Esophagus (tissue), 2 donors: ENCODE measurements around the gene VMO1. TPM values are rescaled to one million over a fixed set of nuclear protein-coding genes. Genes with fewer than 3 reads are reported as not detected.

Experiments used
- H3K27ac ChIP-seq, 2 donors: one replicate each; pipeline ENCODE4 v1.5.1; 2013; ENCODE audit warnings: low read depth in 2 of 2, mild to moderate bottlenecking in 2 of 2, inconsistent platforms in 1 of 2, low read length in 1 of 2, moderate library complexity in 1 of 2
- H3K27me3 ChIP-seq, 2 donors: one replicate each; pipeline ENCODE4 v1.6.1; 2013; ENCODE audit warnings: low read length in 2 of 2, control low read depth in 1 of 2, mild to moderate bottlenecking in 1 of 2; ENCODE audit not compliant: insufficient read depth in 2 of 2, control insufficient read depth in 1 of 2
- H3K36me3 ChIP-seq, 2 donors: one replicate each; pipeline ENCODE4 v1.6.1; 2013; ENCODE audit warnings: low read length in 1 of 2; ENCODE audit not compliant: control insufficient read depth in 2 of 2, insufficient read depth in 2 of 2
- H3K4me1 ChIP-seq, 2 donors: one replicate each; pipeline ENCODE4 v1.6.1; 2013; ENCODE audit warnings: low read length in 1 of 2; ENCODE audit not compliant: control insufficient read depth in 2 of 2, insufficient read depth in 2 of 2
- H3K4me3 ChIP-seq, 2 donors: one replicate each; pipeline ENCODE4 v1.5.1; 2013; ENCODE audit warnings: low read length in 2 of 2, mild to moderate bottlenecking in 2 of 2, low read depth in 1 of 2, moderate library complexity in 1 of 2
- H3K9me3 ChIP-seq, 2 donors: one replicate each; pipeline ENCODE4 v1.6.1; 2013; ENCODE audit warnings: mild to moderate bottlenecking in 2 of 2, low read depth in 1 of 2, low read length in 1 of 2, moderate library complexity in 1 of 2; ENCODE audit not compliant: control insufficient read depth in 2 of 2, insufficient read depth in 1 of 2
- WGBS, 2 donors: extraction: QIAGEN DNeasy Blood & Tissue Kit; methylation state at CpG; one replicate each; pipeline ENCODE4 v1.1.7; 2013; 5-methylcytosine and 5-hydroxymethylcytosine counted together
- polyA plus RNA-seq, 2 donors: library from polyadenylated mRNA; stranded (reverse); fragments of 200-250 nt; gene quantifications; one replicate each; pipeline ENCODE4 v1.2.3, GENCODE V29; 2013
- donor health status: healthy with polysubstance abuse.
- donor health status: Bipolar disorder and iron deficiency.

VMO1 gene
- polyA plus RNA-seq, 2 donors = 1.3 to 1.5 TPM

DNA sequence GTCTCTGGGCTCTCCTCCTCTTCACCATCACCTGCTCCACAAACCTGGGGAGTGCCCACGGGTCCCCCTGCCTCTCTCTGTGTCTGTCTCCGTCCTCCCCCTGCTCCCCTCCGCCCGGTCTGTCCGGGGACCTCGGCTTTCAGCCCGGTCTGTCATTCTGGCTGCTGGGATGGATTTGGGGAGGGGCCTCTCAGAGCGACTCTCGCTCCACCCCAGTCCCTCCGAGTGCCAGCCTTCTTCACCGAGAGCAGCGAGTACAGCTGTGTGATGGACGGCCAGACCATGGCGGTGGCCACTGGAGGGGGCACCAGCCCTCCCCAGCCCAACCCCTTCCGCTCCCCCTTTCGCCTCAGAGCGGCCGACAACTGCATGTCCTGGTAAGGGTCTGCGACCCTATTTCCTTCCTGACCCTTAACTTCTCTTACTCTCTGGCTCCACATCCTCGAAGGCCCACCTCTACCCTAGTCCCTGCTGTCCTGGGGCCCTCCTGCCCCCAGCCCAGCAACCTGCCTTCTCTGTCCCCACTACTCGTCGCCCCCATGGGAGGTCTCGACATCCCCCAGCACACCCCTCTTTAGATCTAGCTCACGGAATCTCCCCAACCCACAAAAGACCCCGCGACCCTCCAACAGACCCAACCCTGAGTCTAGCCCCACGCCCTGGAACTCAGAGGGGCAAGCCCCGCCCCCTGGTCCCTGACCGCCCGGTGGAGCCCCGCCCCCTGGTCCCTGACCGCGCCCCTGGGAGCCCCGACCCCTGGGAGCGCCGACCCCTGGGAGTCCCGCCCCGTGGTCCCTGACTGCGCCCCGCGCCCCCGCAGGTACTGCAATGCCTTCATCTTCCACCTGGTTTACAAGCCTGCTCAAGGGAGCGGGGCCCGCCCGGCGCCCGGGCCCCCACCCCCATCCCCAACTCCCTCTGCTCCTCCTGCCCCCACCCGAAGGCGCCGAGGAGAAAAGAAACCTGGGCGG lies 40.9 kb downstream of the VMO1 start:
- H3K27me3 ChIP-seq = no peaks in the 10 kb centered on the region
- H3K9me3 ChIP-seq = no peaks in the 10 kb centered on the region
- H3K4me1 ChIP-seq = peaks cover 0 to 8% of the 10 kb centered on the region in 2 donors
- H3K4me3 ChIP-seq = no peak overlapping the region
- H3K27ac ChIP-seq = no peak overlapping the region
- 19 to 20% methylated on average over 49 to 51 of the region's 51 CpGs for WGBS, 2 donors
- H3K36me3 ChIP-seq = no peaks in the 10 kb centered on the region

DNA sequence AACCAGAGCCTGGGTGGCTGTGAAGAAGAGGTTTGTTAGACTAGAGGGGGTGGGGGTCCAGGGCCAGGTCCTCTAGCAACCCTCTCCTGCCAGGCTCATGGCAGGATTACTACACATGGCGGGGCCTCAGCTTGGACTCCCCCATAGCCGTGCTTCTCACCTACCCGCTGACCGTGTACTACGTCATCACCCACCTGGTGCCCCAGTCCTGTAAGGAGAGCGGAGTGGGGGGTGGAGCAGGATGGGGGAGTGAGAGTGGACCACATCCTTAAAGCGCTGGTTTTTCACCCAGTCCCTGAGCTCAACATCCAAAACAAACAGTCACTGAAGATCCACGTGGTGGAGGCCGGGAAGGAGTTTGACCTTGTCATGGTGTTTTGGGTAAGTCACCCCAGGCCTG lies 42.3 kb downstream of the VMO1 start:
- H3K4me3 ChIP-seq = no peak overlapping the region
- H3K9me3 ChIP-seq = no peaks in the 10 kb centered on the region
- H3K27me3 ChIP-seq = no peaks in the 10 kb centered on the region
- H3K27ac ChIP-seq = no peak overlapping the region
- 88 to 92% methylated on average over 9 of the region's 9 CpGs for WGBS, 2 donors
- H3K4me1 ChIP-seq = peaks cover 3 to 8% of the 10 kb centered on the region in 2 donors
- no peaks in the 10 kb centered on the region for H3K36me3 ChIP-seq

DNA sequence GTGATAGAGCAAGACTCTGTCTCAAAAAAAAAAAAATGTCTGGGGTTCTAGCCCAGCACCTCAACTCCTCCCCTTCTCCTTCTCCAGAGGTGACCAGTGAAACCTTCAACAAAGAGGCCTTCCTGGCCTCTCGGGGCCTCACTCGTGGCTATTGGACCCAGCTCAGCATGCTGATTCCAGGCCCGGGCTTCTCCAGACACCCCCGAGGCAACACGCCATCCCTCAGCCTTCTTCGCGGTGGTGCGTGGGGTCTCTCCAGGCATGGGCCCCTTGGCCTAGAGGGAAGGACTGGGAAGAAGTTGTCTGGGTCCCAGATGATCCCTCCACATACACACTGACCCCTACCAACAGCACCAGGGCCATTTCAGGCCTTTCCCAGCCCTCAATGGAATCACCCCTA lies 42.9 kb downstream of the VMO1 start:
- WGBS, 2 donors = 86 to 95% methylated on average over 8 of the region's 8 CpGs
- no peaks in the 10 kb centered on the region for H3K36me3 ChIP-seq
- no peaks in the 10 kb centered on the region for H3K9me3 ChIP-seq
- H3K4me3 ChIP-seq = no peak overlapping the region
- no peaks in the 10 kb centered on the region for H3K27me3 ChIP-seq
- H3K4me1 ChIP-seq = peaks cover 5 to 10% of the 10 kb centered on the region in 2 donors
- no peak overlapping the region for H3K27ac ChIP-seq

DNA sequence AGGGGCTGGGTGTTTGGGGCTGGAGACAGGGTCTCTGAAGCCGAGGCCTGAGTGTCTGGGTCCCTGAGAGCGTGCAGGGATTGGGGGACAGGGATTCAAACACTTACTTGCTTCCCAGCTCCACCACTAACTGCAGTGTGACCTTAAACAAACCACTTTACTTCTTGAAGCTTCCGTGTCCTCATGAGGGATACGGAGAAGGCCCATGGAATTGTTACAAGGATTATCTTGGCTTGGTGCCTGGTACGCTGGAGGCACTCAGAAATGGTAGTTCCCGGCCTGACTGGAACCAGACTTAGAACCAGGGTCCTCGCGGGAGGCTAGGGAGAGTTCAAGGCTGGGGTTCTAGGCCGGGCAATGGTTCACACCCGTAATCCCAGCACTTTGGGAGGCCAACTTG lies 43.5 kb downstream of the VMO1 start:
- Histone ChIP-seq H3K27me3 (no peaks in the 10 kb centered on the region), H3K36me3 (no peaks in the 10 kb centered on the region), H3K4me3 (no peak overlapping the region), H3K9me3 (no peaks in the 10 kb centered on the region), H3K4me1 (peaks cover 5 to 10% of the 10 kb centered on the region in 2 donors), H3K27ac (no peak overlapping the region)
- WGBS, 2 donors = 80 to 83% methylated on average over 10 of the region's 10 CpGs

DNA sequence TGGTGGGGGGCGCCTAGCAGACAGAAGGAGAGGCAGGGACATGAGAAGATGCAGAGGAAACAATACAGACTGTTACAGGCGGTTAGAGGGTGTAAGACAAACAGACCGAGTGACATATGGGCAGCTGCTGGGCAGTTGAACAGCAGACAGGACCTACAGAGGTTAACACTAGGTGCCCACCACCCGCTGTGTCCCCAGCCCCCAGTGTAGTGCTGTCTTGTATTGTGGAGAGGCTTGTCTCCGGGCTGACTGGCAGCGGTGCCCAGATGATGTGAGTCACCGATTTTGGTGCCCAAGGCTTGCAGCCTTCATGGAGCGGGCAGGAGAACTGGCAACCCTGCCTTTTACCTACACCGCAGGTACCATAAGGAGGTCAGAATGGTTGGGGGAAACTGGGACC lies 44.0 kb downstream of the VMO1 start:
- H3K27ac ChIP-seq = no peak overlapping the region
- H3K4me3 ChIP-seq = no peak overlapping the region
- H3K9me3 ChIP-seq = no peaks in the 10 kb centered on the region
- no peaks in the 10 kb centered on the region for H3K36me3 ChIP-seq
- 68 to 76% methylated on average over 9 of the region's 9 CpGs for WGBS, 2 donors
- H3K27me3 ChIP-seq = no peaks in the 10 kb centered on the region
- H3K4me1 ChIP-seq = peaks cover 5 to 10% of the 10 kb centered on the region in 2 donors

DNA sequence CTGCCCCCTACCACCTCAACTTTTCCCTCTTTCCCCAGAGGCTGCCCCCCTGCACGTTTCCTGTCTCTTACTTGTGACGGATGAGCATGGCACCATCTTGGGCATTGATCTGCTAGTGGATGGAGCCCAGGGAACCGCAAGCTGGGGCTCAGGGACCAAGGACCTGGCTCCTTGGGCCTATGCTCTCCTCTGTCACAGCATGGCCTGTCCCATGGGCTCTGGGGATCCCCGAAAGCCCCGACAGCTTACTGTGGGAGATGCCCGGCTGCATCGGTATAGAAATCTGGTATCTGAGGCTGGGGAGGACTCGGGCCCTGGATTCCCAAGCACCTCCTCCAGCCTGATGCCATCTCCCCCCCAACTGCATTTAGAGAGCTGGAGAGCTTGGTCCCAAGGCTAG lies 44.6 kb downstream of the VMO1 start:
- Histone ChIP-seq H3K27ac (no peak overlapping the region), H3K9me3 (no peaks in the 10 kb centered on the region), H3K36me3 (no peaks in the 10 kb centered on the region), H3K4me3 (no peak overlapping the region), H3K27me3 (no peaks in the 10 kb centered on the region), H3K4me1 (peaks cover 5 to 10% of the 10 kb centered on the region in 2 donors)
- 94 to 95% methylated on average over 8 of the region's 8 CpGs for WGBS, 2 donors

DNA sequence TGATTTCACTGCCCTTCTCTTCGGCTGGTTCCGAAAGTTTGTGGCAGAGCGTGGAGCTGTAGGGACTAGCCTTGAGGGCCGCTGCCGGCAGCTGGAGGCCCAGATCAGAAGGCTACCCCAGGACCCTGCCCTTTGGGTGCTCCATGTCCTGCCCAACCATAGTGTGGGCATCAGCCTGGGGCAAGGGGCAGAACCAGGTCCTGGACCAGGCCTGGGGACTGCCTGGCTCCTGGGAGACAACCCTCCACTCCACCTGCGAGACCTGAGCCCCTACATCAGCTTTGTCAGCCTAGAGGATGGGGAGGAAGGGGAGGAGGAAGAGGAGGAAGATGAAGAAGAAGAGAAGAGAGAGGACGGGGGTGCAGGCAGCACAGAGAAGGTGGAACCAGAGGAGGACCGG lies 45.6 kb downstream of the VMO1 start:
- Histone ChIP-seq H3K9me3 (no peaks in the 10 kb centered on the region), H3K4me3 (no peak overlapping the region), H3K27me3 (no peaks in the 10 kb centered on the region), H3K27ac (no peak overlapping the region), H3K4me1 (peaks cover 5 to 10% of the 10 kb centered on the region in 2 donors), H3K36me3 (no peaks in the 10 kb centered on the region)
- WGBS, 2 donors = 95 to 97% methylated on average over 8 of the region's 8 CpGs

DNA sequence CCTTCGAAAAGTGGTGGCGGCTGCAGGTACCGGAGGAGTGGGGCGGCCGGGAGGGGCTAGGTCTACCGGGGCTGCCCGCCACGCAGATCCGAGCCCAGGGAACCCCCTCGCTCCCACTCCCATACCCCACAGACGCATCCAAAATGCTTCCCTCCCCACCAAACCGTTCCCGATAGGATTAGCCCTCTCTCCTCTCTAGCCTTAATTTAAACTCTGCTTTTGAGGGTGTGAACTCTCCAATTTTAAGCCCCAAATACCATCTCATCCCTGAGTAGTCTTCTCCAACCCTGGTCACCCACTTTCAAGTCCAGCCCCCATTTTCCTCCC lies 46.2 kb downstream of the VMO1 start:
- Histone ChIP-seq H3K27me3 (no peaks in the 10 kb centered on the region), H3K4me1 (peaks cover 5 to 6% of the 10 kb centered on the region in 2 donors), H3K27ac (peak overlapping the region in 1 of 2 donors; percentile 62), H3K9me3 (no peaks in the 10 kb centered on the region), H3K36me3 (no peaks in the 10 kb centered on the region), H3K4me3 (peak overlapping the region; percentile 73 to 81)
- WGBS, 2 donors = 8 to 10% methylated on average over 13 of the region's 13 CpGs

DNA sequence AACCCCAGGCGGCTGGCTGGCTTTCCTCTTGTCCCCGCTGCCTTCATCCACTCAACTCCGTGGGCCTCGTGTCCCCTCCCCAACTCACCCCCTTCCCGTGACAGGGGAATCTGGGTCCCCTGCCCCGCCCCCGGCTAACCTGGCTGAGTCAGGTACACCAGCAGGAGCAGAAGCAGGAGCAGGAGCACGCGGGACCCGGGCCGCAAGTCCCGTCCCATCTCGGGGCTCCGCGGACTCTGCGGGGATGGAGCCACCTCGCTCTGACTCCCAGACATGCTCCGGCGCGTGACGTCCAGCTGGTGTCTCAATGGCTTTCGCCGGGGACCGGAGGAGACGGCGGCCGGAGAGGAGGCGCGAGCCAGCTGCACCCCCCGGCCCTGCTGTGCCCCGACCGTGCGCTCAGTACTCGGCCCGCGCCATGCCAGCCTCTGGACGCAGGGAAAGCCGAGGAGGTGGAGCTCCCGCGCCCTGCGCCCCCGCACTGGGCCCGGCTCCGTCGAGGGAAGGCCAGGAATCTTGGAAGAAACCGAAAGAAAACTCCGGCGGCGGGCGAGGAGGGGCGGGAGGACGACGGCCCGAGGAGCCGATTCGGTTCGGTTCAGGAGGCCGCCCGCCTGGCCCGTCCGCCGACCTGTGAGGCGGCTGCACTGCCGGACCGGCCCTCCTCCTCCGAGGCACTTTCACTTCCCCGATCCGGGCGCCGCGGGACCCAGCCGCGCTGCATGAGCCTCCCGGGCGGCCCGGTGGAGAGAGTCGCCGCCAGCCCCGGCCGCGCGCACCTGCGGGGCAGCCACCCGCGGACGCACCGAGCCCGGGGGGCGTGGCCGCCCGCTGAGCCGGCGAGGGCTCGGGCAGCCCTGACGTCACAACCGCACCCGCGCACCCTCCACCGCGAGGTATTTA lies 46.8 kb downstream of the VMO1 start, which contains the start of the genes CXCL16 and ZMYND15:
CXCL16 (minus strand) TSS at position 807 of the 903 bp plus-strand sequence; CDS start at position 218, 589 bp downstream.
ZMYND15 (plus strand) TSS at position 712 of the 903 bp plus-strand sequence. CDS start 716 bp downstream, outside the sequence.
- no peaks in the 10 kb centered on the region for H3K27me3 ChIP-seq
- H3K36me3 ChIP-seq = no peaks in the 10 kb centered on the region
- 0% methylated on average over 89 to 100 of the region's 100 CpGs for WGBS, 2 donors
- peak within 1 kb of the TSS; percentile 58 to 62 for H3K27ac ChIP-seq
- H3K4me1 ChIP-seq = peaks cover 3 to 5% of the 10 kb centered on the region in 2 donors
- H3K4me3 ChIP-seq = peak within 1 kb of the TSS; percentile 73 to 81
- H3K9me3 ChIP-seq = no peaks in the 10 kb centered on the region
